Choroid plexus epithelial cell (primary cell): Measurements from ENCODE around the gene PPID.
"Not testable (repeated sequence)": the region's sequence is repeated elsewhere in the genome, so short reads cannot be mapped to it uniquely, and the experiment has no call there.

Experiments used
- DNase-seq: peaks from one replicate; pipeline ENCODE4 v3.0.0-alpha.2; 2010; ENCODE audit warnings: low read depth
- H3K4me3 ChIP-seq: 2 replicates; pipeline ENCODE4 v1.5.1; 2011; ENCODE audit warnings: low read depth, mild to moderate bottlenecking, control low read depth, low read length, moderate library complexity
- CTCF ChIP-seq: conservative IDR thresholded peaks from 2 replicates; pipeline ENCODE4 v1.5.1; 2011; ENCODE audit warnings: low read depth, mild to moderate bottlenecking, control low read depth, inconsistent platforms, low read length, moderate library complexity

The PPID gene

GRCh38 chr4:158756588-158756987 lies 33.4 kb upstream of the PPID start:
- no peak for TF ChIP-seq CTCF

GRCh38 chr4:158755819-158756218 lies 32.6 kb upstream of the PPID start:
- not testable (repeated sequence) for H3K4me3 ChIP-seq, DNase-seq

More at GRCh38 chr4:158756588-158756987, 33.4 kb upstream of the PPID start:
- no peak for DNase-seq
- H3K4me3 ChIP-seq: no peak overlapping the region

GRCh38 chr4:158754385-158755180 lies 31.4 kb upstream of the PPID start:
- no peak overlapping the region for H3K4me3 ChIP-seq
- DNase-seq: peak; percentile 56
- no peak for TF ChIP-seq CTCF

GRCh38 chr4:158750379-158750778 lies 27.2 kb upstream of the PPID start:
- H3K4me3 ChIP-seq: no peak overlapping the region
- DNase-seq: peak; percentile 58
- TF ChIP-seq CTCF: no peak

- not testable (repeated sequence) for DNase-seq, H3K4me3 ChIP-seq
Measured at GRCh38 chr4:158746537-158746936, 23.3 kb upstream of the PPID start.

- no peak overlapping the region for H3K4me3 ChIP-seq
- TF ChIP-seq CTCF: no peak
- DNase-seq: no peak
Measured at GRCh38 chr4:158741326-158742021, 18.3 kb upstream of the PPID start.

GRCh38 chr4:158739600-158739999 lies 16.4 kb upstream of the PPID start:
- H3K4me3 ChIP-seq: no peak overlapping the region
- no peak for TF ChIP-seq CTCF
- no peak for DNase-seq

- H3K4me3 ChIP-seq: no peak overlapping the region
- DNase-seq: no peak
- TF ChIP-seq CTCF: no peak
Measured at GRCh38 chr4:158738866-158739265, 15.7 kb upstream of the PPID start.
